ENCODE data around the gene OR1L1.

The OR1L1 gene

GRCh38 chr9:122684851-122685250 is 23.3 kb downstream of the OR1L1 start:
- no peak overlapping the region for H3K4me3 ChIP-seq (ENCODE audit: low read length)
- no peak for TF ChIP-seq CTCF (conservative IDR thresholded peaks at IDR 0.05; ENCODE audit: low read length)
- no peak for DNase-seq (ENCODE audit: low read depth)

- DNase-seq (ENCODE audit: low read depth) = no peak
- H3K4me3 ChIP-seq (ENCODE audit: low read length) = no peak overlapping the region
- TF ChIP-seq CTCF (conservative IDR thresholded peaks at IDR 0.05; ENCODE audit: low read length) = no peak
Observed at GRCh38 chr9:122695696-122696095, 34.2 kb downstream of the OR1L1 start.

Measured in AG10803 (cell line).